GM20000 (cell line): ENCODE results near the gene GABBR2.

Experiments used
- DNase-seq: peaks from one replicate; pipeline ENCODE4 v3.0.0; 2012; ENCODE audit warnings: low spot score
- CTCF ChIP-seq: IDR thresholded peaks from 2 replicates; pipeline ENCODE4 v1.5.1; 2012; ENCODE audit warnings: mild to moderate bottlenecking, control low read depth; ENCODE audit errors: extremely low read depth, missing control alignments

The GABBR2 gene

GRCh38 chr9:98550206-98550820 is 158.4 kb downstream of the GABBR2 start:
- no peak for TF ChIP-seq CTCF
- DNase-seq: no peak

GRCh38 chr9:98549401-98549800 is 159.3 kb downstream of the GABBR2 start:
- no peak for DNase-seq
- TF ChIP-seq CTCF: no peak

- TF ChIP-seq CTCF: no peak
- no peak for DNase-seq
Measured at GRCh38 chr9:98547606-98548005, 161.1 kb downstream of the GABBR2 start.

GRCh38 chr9:98545021-98545420 is 163.7 kb downstream of the GABBR2 start:
- TF ChIP-seq CTCF: no peak
- DNase-seq: no peak

GRCh38 chr9:98541684-98542230 is 167.0 kb downstream of the GABBR2 start:
- DNase-seq: no peak
- TF ChIP-seq CTCF: no peak

GRCh38 chr9:98540476-98540875 is 168.3 kb downstream of the GABBR2 start:
- TF ChIP-seq CTCF: no peak
- no peak for DNase-seq

GRCh38 chr9:98539954-98540353 is 168.8 kb downstream of the GABBR2 start:
- no peak for TF ChIP-seq CTCF
- DNase-seq: no peak
